Measurements from ENCODE around the gene M6PR.
A peak's percentile ranks its signal among the peaks of the same experiment; 100 is the strongest.

The M6PR gene

GRCh38 chr12:8949342-8950220 lies at the start of gene M6PR:
TSS of gene M6PR (minus strand) at chr12:8949645. CDS start at chr12:8946404, 3,241 bp downstream.
- Histone ChIP-seq H3K36me3 (ENCODE audit: control insufficient read depth in 1 of 2, insufficient read depth in 2 of 2, low read length in 2 of 2) (peaks cover 8 to 15% of the 10 kb centered on the region in 2 donors), H3K9me3 (ENCODE audit: control insufficient read depth in 1 of 2, low read length in 2 of 2) (no peaks in the 10 kb centered on the region), H3K4me3 (ENCODE audit: low read depth in 1 of 2, low read length in 2 of 2) (peak within 1 kb of the TSS; percentile 81 to 93), H3K4me1 (ENCODE audit: control insufficient read depth in 1 of 2, insufficient read depth in 2 of 2, low read length in 2 of 2) (peaks cover 12 to 14% of the 10 kb centered on the region in 2 donors), H3K9ac (ENCODE audit: low read depth in 1 of 2, low read length in 2 of 2) (peak within 1 kb of the TSS; percentile 81 to 88), H3K27ac (ENCODE audit: low read depth, low read length) (peak within 1 kb of the TSS; percentile 97), H3K27me3 (ENCODE audit: control insufficient read depth in 1 of 2, insufficient read depth in 2 of 2, low read length in 2 of 2) (no peaks in the 10 kb centered on the region)

DNA sequence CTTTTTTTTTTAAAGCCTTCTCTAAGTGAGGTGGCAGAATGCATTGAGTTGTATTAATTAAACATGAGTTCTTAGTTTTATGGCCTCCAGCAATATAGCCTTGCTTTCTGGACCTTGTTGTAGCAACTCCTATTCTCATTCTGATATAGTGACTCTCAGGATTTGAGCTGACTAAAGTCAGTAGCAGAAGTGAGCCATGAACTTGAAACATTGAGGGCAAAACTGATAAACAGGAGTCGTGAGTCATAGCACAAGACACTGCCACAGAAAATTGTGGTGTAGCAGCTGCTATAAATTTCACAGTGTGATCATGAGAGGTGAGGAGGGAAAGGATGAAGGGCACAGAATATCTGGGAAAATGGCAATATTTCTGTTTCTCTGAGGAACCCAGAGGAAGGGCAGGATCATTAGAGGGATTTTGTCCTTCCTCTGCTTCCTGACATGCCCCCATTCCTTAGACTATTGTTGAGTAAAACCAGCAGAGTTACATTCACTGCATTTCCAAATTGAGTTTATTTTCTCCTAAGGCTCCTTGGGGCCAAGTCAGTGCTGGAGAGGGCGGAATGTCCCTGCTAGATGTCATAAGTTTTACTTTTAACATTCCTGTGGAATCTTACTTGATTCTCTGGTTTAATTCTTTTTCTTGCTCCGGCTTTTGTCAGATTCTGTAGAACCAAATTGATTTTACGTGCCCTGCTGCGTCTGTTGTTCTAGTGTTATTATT lies 47.4 kb upstream of the M6PR start:
- Histone ChIP-seq H3K27me3 (ENCODE audit: control insufficient read depth in 1 of 2, insufficient read depth in 2 of 2, low read length in 2 of 2) (no peaks in the 10 kb centered on the region), H3K9ac (ENCODE audit: low read depth in 1 of 2, low read length in 2 of 2) (no peak overlapping the region), H3K4me1 (ENCODE audit: control insufficient read depth in 1 of 2, insufficient read depth in 2 of 2, low read length in 2 of 2) (no peaks in the 10 kb centered on the region), H3K4me3 (ENCODE audit: low read depth in 1 of 2, low read length in 2 of 2) (no peak overlapping the region), H3K27ac (ENCODE audit: low read depth, low read length) (no peak overlapping the region), H3K36me3 (ENCODE audit: control insufficient read depth in 1 of 2, insufficient read depth in 2 of 2, low read length in 2 of 2) (no peaks in the 10 kb centered on the region), H3K9me3 (ENCODE audit: control insufficient read depth in 1 of 2, low read length in 2 of 2) (no peaks in the 10 kb centered on the region)

DNA sequence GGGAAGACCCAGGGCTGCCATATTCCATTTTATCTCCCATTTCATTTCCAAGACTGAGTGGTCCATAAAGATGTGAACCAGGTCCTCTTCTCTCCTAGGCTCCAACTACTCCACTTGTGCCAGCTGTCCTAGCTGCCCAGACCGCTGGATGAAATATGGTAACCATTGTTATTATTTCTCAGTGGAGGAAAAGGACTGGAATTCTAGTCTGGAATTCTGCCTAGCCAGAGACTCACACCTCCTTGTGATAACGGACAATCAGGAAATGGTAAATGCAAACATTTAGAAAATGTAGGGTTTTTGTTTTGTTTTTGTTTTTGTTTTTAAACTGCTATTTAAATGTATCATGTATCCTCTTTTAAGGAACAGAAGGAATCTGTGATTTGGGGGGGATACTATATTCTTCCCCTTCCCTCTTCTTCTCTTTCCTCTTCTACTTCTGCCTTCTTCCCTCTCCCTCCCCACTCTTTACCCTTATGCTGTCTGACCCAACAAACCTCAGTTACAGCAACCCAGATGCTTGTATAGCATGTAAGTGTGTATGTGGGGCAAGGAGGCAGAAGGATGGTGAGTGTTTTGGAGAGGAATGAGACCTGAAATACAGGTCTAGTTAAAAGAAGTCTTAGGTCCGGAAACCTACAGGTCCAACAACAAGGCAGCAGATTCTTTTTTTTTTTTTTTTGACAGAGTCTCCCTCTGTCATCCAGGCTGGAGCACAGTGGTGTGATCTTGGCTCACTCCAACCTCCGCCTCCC lies 45.8 kb upstream of the M6PR start:
- no peak overlapping the region for H3K9ac ChIP-seq (ENCODE audit: low read depth in 1 of 2, low read length in 2 of 2)
- H3K4me1 ChIP-seq (ENCODE audit: control insufficient read depth in 1 of 2, insufficient read depth in 2 of 2, low read length in 2 of 2), result no peaks in the 10 kb centered on the region
- no peaks in the 10 kb centered on the region for H3K9me3 ChIP-seq (ENCODE audit: control insufficient read depth in 1 of 2, low read length in 2 of 2)
- H3K4me3 ChIP-seq (ENCODE audit: low read depth in 1 of 2, low read length in 2 of 2), result no peak overlapping the region
- no peaks in the 10 kb centered on the region for H3K36me3 ChIP-seq (ENCODE audit: control insufficient read depth in 1 of 2, insufficient read depth in 2 of 2, low read length in 2 of 2)
- H3K27ac ChIP-seq (ENCODE audit: low read depth, low read length), result no peak overlapping the region
- H3K27me3 ChIP-seq (ENCODE audit: control insufficient read depth in 1 of 2, insufficient read depth in 2 of 2, low read length in 2 of 2), result no peaks in the 10 kb centered on the region

GRCh38 chr12:8993827-8994226 lies 44.4 kb upstream of the M6PR start:
- Histone ChIP-seq H3K9ac (ENCODE audit: low read depth in 1 of 2, low read length in 2 of 2) (no peak overlapping the region), H3K27ac (ENCODE audit: low read depth, low read length) (no peak overlapping the region), H3K9me3 (ENCODE audit: control insufficient read depth in 1 of 2, low read length in 2 of 2) (no peaks in the 10 kb centered on the region), H3K27me3 (ENCODE audit: control insufficient read depth in 1 of 2, insufficient read depth in 2 of 2, low read length in 2 of 2) (no peaks in the 10 kb centered on the region), H3K4me3 (ENCODE audit: low read depth in 1 of 2, low read length in 2 of 2) (no peak overlapping the region), H3K4me1 (ENCODE audit: control insufficient read depth in 1 of 2, insufficient read depth in 2 of 2, low read length in 2 of 2) (no peaks in the 10 kb centered on the region), H3K36me3 (ENCODE audit: control insufficient read depth in 1 of 2, insufficient read depth in 2 of 2, low read length in 2 of 2) (no peaks in the 10 kb centered on the region)

DNA sequence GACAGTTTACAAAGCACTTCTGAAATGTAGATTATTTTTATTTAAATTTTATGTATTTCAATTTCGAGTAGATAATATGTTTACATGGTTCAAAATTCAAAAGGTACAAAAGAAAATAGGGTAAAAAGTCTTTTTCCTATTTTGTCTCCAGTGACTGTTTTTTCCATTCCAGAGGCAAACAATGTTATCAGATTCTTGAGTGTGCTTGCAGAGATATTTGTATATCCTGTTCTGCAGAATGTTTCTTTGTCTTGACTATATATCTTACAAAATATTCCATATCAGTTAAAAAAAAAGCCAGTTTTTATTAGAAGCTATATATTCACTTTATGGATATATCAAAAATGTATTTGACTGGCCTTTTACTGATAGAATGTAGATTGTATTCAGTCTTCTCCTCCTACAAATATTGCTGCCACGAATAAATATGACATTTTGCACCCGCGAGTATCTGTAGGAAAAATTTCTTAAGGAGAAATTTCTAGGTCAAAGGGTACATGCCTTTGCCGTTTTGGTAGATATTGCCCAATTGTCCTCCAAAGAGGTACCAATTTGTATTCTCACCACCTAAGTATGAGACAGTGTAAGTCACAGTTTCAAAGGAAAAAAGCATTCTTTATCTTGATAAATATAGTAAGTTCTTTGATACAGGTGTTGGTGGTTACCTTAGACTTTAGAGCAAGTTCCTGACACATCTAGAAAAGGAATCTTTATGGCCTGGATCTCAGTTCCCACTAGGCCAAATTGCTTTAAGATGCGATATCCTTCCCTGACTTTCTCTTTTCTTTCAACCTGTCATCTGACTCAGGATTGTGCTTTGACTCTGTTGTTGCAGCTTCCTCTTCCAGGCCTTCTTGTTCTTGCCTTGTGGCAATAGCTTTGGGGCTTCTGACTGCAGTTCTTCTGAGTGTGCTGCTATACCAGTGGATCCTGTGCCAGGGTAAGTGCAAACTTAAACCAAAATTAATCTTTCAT lies 42.2 kb upstream of the M6PR start:
- no peaks in the 10 kb centered on the region for H3K9me3 ChIP-seq (ENCODE audit: control insufficient read depth in 1 of 2, low read length in 2 of 2)
- no peak overlapping the region for H3K9ac ChIP-seq (ENCODE audit: low read depth in 1 of 2, low read length in 2 of 2)
- no peaks in the 10 kb centered on the region for H3K27me3 ChIP-seq (ENCODE audit: control insufficient read depth in 1 of 2, insufficient read depth in 2 of 2, low read length in 2 of 2)
- no peak overlapping the region for H3K27ac ChIP-seq (ENCODE audit: low read depth, low read length)
- peaks cover 4 to 9% of the 10 kb centered on the region in 2 donors for H3K4me1 ChIP-seq (ENCODE audit: control insufficient read depth in 1 of 2, insufficient read depth in 2 of 2, low read length in 2 of 2)
- no peak overlapping the region for H3K4me3 ChIP-seq (ENCODE audit: low read depth in 1 of 2, low read length in 2 of 2)
- no peaks in the 10 kb centered on the region for H3K36me3 ChIP-seq (ENCODE audit: control insufficient read depth in 1 of 2, insufficient read depth in 2 of 2, low read length in 2 of 2)

GRCh38 chr12:8989413-8989812 lies 40.0 kb upstream of the M6PR start, which contains the start of gene KLRG1:
TSS of gene KLRG1 (plus strand) at chr12:8989546. CDS start at chr12:8989636, 90 bp downstream.
- peak within 1 kb of the TSS in 1 of 2 donors; percentile 32 for H3K4me3 ChIP-seq (ENCODE audit: low read depth in 1 of 2, low read length in 2 of 2)
- no peak within 1 kb of the TSS for H3K9ac ChIP-seq (ENCODE audit: low read depth in 1 of 2, low read length in 2 of 2)
- H3K36me3 ChIP-seq (ENCODE audit: control insufficient read depth in 1 of 2, insufficient read depth in 2 of 2, low read length in 2 of 2), result no peaks in the 10 kb centered on the region
- H3K9me3 ChIP-seq (ENCODE audit: control insufficient read depth in 1 of 2, low read length in 2 of 2), result no peaks in the 10 kb centered on the region
- no peaks in the 10 kb centered on the region for H3K27me3 ChIP-seq (ENCODE audit: control insufficient read depth in 1 of 2, insufficient read depth in 2 of 2, low read length in 2 of 2)
- peaks cover 4 to 9% of the 10 kb centered on the region in 2 donors for H3K4me1 ChIP-seq (ENCODE audit: control insufficient read depth in 1 of 2, insufficient read depth in 2 of 2, low read length in 2 of 2)
- peak within 1 kb of the TSS; percentile 20 for H3K27ac ChIP-seq (ENCODE audit: low read depth, low read length)

DNA sequence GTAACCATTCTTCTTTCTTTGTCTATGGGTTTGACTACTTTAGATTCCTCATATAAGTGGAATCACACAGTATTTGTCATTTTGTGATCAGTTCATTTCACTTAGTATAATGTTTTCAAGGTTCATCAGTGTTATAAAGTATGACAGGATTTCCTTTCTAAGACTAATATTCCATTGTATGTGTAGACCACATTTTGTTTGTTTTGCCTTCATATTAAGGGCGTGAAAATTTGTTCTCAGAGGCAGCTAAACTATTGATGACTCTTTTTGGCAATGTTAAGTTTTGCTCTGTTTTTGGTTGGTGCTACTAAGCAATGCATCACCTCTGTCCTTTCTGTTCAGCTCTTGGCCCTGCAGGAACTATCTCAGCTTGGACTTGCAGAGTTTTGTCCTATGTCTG lies 38.2 kb upstream of the M6PR start:
- Histone ChIP-seq H3K9me3 (ENCODE audit: control insufficient read depth in 1 of 2, low read length in 2 of 2) (no peaks in the 10 kb centered on the region), H3K4me1 (ENCODE audit: control insufficient read depth in 1 of 2, insufficient read depth in 2 of 2, low read length in 2 of 2) (peaks cover 4 to 9% of the 10 kb centered on the region in 2 donors), H3K27ac (ENCODE audit: low read depth, low read length) (no peak overlapping the region), H3K4me3 (ENCODE audit: low read depth in 1 of 2, low read length in 2 of 2) (no peak overlapping the region), H3K27me3 (ENCODE audit: control insufficient read depth in 1 of 2, insufficient read depth in 2 of 2, low read length in 2 of 2) (no peaks in the 10 kb centered on the region), H3K9ac (ENCODE audit: low read depth in 1 of 2, low read length in 2 of 2) (no peak overlapping the region), H3K36me3 (ENCODE audit: control insufficient read depth in 1 of 2, insufficient read depth in 2 of 2, low read length in 2 of 2) (no peaks in the 10 kb centered on the region)

- no peak overlapping the region for H3K27ac ChIP-seq (ENCODE audit: low read depth, low read length)
Measured at GRCh38 chr12:8987163-8987562, 37.7 kb upstream of the M6PR start.

GRCh38 chr12:8985213-8985754 lies 35.8 kb upstream of the M6PR start:
- H3K27me3 ChIP-seq (ENCODE audit: control insufficient read depth in 1 of 2, insufficient read depth in 2 of 2, low read length in 2 of 2), result no peaks in the 10 kb centered on the region
- peaks cover 4 to 9% of the 10 kb centered on the region in 2 donors for H3K4me1 ChIP-seq (ENCODE audit: control insufficient read depth in 1 of 2, insufficient read depth in 2 of 2, low read length in 2 of 2)
- no peaks in the 10 kb centered on the region for H3K9me3 ChIP-seq (ENCODE audit: control insufficient read depth in 1 of 2, low read length in 2 of 2)
- H3K4me3 ChIP-seq (ENCODE audit: low read depth in 1 of 2, low read length in 2 of 2), result no peak overlapping the region
- H3K27ac ChIP-seq (ENCODE audit: low read depth, low read length), result no peak overlapping the region
- H3K9ac ChIP-seq (ENCODE audit: low read depth in 1 of 2, low read length in 2 of 2), result no peak overlapping the region
- no peaks in the 10 kb centered on the region for H3K36me3 ChIP-seq (ENCODE audit: control insufficient read depth in 1 of 2, insufficient read depth in 2 of 2, low read length in 2 of 2)

More at GRCh38 chr12:8987163-8987562, 37.7 kb upstream of the M6PR start:
- Histone ChIP-seq H3K9me3 (ENCODE audit: control insufficient read depth in 1 of 2, low read length in 2 of 2) (no peaks in the 10 kb centered on the region), H3K9ac (ENCODE audit: low read depth in 1 of 2, low read length in 2 of 2) (no peak overlapping the region), H3K27me3 (ENCODE audit: control insufficient read depth in 1 of 2, insufficient read depth in 2 of 2, low read length in 2 of 2) (no peaks in the 10 kb centered on the region), H3K4me3 (ENCODE audit: low read depth in 1 of 2, low read length in 2 of 2) (no peak overlapping the region), H3K36me3 (ENCODE audit: control insufficient read depth in 1 of 2, insufficient read depth in 2 of 2, low read length in 2 of 2) (no peaks in the 10 kb centered on the region), H3K4me1 (ENCODE audit: control insufficient read depth in 1 of 2, insufficient read depth in 2 of 2, low read length in 2 of 2) (peaks cover 4 to 9% of the 10 kb centered on the region in 2 donors)

Measured in duodenal mucosa (tissue), 2 donors.